Type B pancreatic cell (in vitro differentiated cells): Measurements from ENCODE around the gene FBN1. TPM values are rescaled to one million over a fixed set of nuclear protein-coding genes. Genes with fewer than 3 reads are reported as not detected.

ENCODE experiments used
- DNase-seq: peaks from one replicate; pipeline ENCODE4 v3.0.0; 2021; ENCODE audit warnings: mixed read lengths; ENCODE audit not compliant: unreplicated experiment; ENCODE audit errors: extremely low spot score
- H3K27ac Mint-ChIP-seq: 2 replicates; pipeline ENCODE4 v1.8.0; 2021; ENCODE audit warnings: mild to moderate bottlenecking, mixed read lengths
- H3K27me3 Mint-ChIP-seq: 2 replicates; pipeline ENCODE4 v1.8.0; 2021; ENCODE audit warnings: mixed read lengths
- H3K36me3 Mint-ChIP-seq: 2 replicates; pipeline ENCODE4 v1.8.0; 2021; ENCODE audit warnings: mixed read lengths
- H3K4me1 Mint-ChIP-seq: one replicate; pipeline ENCODE4 v1.8.0; 2021; ENCODE audit warnings: mixed read lengths; ENCODE audit not compliant: unreplicated experiment
- H3K4me3 Mint-ChIP-seq: 2 replicates; pipeline ENCODE4 v1.8.0; 2021; ENCODE audit warnings: mild to moderate bottlenecking, mixed read lengths
- H3K9me3 Mint-ChIP-seq: 2 replicates; pipeline ENCODE4 v1.8.0; 2021; ENCODE audit warnings: mixed read lengths
- total RNA-seq: library from RNA; stranded (reverse); gene quantifications from 2 replicates; pipeline ENCODE4 v1.2.1, GENCODE V29; 2021; ENCODE audit warnings: low replicate concordance
- TF ChIP-seq, protein P1 (sequence below): fragments of 200-600 bp; sonication (generic); conservative IDR thresholded peaks from 2 replicates; pipeline ENCODE4 v1.5.0; 2021; ENCODE audit warnings: antibody characterized with exemption, mild to moderate bottlenecking

The FBN1 gene
- total RNA-seq, 1 donor from 2014 or later: 58.4 TPM

- H3K27ac Mint-ChIP-seq: no peak overlapping the region
Observed at GRCh38 chr15:48385031-48385830, 260.3 kb downstream of the FBN1 start.

GRCh38 chr15:48384616-48385015, 260.9 kb downstream of the FBN1 start:
- no peak overlapping the region for H3K27ac Mint-ChIP-seq
- TF ChIP-seq, protein P1, sequence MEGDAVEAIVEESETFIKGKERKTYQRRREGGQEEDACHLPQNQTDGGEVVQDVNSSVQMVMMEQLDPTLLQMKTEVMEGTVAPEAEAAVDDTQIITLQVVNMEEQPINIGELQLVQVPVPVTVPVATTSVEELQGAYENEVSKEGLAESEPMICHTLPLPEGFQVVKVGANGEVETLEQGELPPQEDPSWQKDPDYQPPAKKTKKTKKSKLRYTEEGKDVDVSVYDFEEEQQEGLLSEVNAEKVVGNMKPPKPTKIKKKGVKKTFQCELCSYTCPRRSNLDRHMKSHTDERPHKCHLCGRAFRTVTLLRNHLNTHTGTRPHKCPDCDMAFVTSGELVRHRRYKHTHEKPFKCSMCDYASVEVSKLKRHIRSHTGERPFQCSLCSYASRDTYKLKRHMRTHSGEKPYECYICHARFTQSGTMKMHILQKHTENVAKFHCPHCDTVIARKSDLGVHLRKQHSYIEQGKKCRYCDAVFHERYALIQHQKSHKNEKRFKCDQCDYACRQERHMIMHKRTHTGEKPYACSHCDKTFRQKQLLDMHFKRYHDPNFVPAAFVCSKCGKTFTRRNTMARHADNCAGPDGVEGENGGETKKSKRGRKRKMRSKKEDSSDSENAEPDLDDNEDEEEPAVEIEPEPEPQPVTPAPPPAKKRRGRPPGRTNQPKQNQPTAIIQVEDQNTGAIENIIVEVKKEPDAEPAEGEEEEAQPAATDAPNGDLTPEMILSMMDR: no peak
- peaks cover 31% of the 10 kb centered on the region for H3K4me1 Mint-ChIP-seq

More at GRCh38 chr15:48385031-48385830, 260.3 kb downstream of the FBN1 start:
- Mint-ChIP-seq H3K9me3 (no peaks in the 10 kb centered on the region), H3K4me1 (peaks cover 33% of the 10 kb centered on the region), H3K27me3 (no peaks in the 10 kb centered on the region), H3K4me3 (no peak overlapping the region), H3K36me3 (no peaks in the 10 kb centered on the region)
- DNase-seq: no peak
- TF ChIP-seq, protein P1: no peak

DNA sequence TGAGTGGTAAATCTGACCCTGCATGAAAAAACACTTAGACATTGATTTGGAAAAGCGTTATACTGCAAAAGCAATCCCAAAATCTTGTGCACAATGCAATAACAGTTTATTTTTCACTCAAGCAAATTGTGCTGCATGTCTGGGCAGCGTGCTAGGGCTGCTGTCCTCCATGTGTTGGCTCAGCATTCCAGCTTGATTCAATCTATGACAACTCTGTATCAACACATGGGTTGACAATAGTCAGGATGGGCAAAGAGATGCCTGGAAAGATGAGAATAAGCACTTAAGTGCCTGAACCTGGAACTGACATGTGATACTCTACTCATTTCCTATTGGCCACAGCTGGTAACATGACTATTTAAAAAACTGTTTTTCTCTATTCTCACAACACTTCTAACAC, 262.5 kb downstream of the FBN1 start:
- H3K27me3 Mint-ChIP-seq: peaks cover 3% of the 10 kb centered on the region
- no peak overlapping the region for H3K27ac Mint-ChIP-seq
- TF ChIP-seq, protein P1: no peak
- no peaks in the 10 kb centered on the region for H3K36me3 Mint-ChIP-seq
- peaks cover 17% of the 10 kb centered on the region for H3K4me1 Mint-ChIP-seq
- no peaks in the 10 kb centered on the region for H3K9me3 Mint-ChIP-seq
- no peak overlapping the region for H3K4me3 Mint-ChIP-seq
- DNase-seq: no peak

More at GRCh38 chr15:48384616-48385015, 260.9 kb downstream of the FBN1 start:
- Mint-ChIP-seq H3K9me3 (no peaks in the 10 kb centered on the region), H3K4me3 (no peak overlapping the region), H3K27me3 (peaks cover 3% of the 10 kb centered on the region), H3K36me3 (no peaks in the 10 kb centered on the region)
- DNase-seq: no peak

GRCh38 chr15:48381861-48382260, 263.6 kb downstream of the FBN1 start:
- Mint-ChIP-seq H3K9me3 (peaks cover 8% of the 10 kb centered on the region), H3K36me3 (no peaks in the 10 kb centered on the region), H3K27ac (no peak overlapping the region), H3K4me1 (peaks cover 12% of the 10 kb centered on the region), H3K27me3 (peaks cover 3% of the 10 kb centered on the region), H3K4me3 (no peak overlapping the region)
- TF ChIP-seq, protein P1: no peak
- DNase-seq: no peak

- Mint-ChIP-seq H3K27me3 (peaks cover 6% of the 10 kb centered on the region), H3K4me3 (no peak overlapping the region), H3K4me1 (peaks cover 6% of the 10 kb centered on the region), H3K9me3 (peaks cover 8% of the 10 kb centered on the region), H3K27ac (no peak overlapping the region), H3K36me3 (no peaks in the 10 kb centered on the region)
- DNase-seq: no peak
- TF ChIP-seq, protein P1: no peak
Observed at GRCh38 chr15:48380198-48380597, 265.3 kb downstream of the FBN1 start.
